Stimulated activated effector memory CD8-positive, alpha-beta T cell treated with anti-CD3 and anti-CD28 coated beads, Interleukin-12 subunit alpha, Interleukin-12 subunit beta, amount 100 ng/mL, for 72 hours (primary cell): ENCODE measurements around the gene S100A5.
A peak's percentile ranks its signal among the peaks of the same experiment; 100 is the strongest.
"Not testable (repeated sequence)": the region's sequence is repeated elsewhere in the genome, so short reads cannot be mapped to it uniquely, and the experiment has no call there.

ENCODE experiments used
- ATAC-seq: fragments of 150-1000 bp; cut with Tn5 transposase; 2 replicates; pipeline ENCODE4 v1.10.0; 2021
- DNase-seq, 2 donors: peaks; one replicate each; pipeline ENCODE4 v3.0.0; 2021 to 2022; ENCODE audit warnings: low spot score in 2 of 2
- H3K27ac Mint-ChIP-seq: one replicate; pipeline ENCODE4 v1.8.0; 2022; ENCODE audit warnings: mild to moderate bottlenecking, mixed read lengths
- H3K36me3 Mint-ChIP-seq: one replicate; pipeline ENCODE4 v1.8.0; 2022; ENCODE audit warnings: mild to moderate bottlenecking, mixed read lengths
- H3K4me1 Mint-ChIP-seq: one replicate; pipeline ENCODE4 v1.8.0; 2022; ENCODE audit warnings: mixed read lengths
- H3K4me3 Mint-ChIP-seq: one replicate; pipeline ENCODE4 v1.8.0; 2022; ENCODE audit warnings: mild to moderate bottlenecking, mixed read lengths
- H3K9me3 Mint-ChIP-seq: one replicate; pipeline ENCODE4 v1.8.0; 2022; ENCODE audit warnings: mixed read lengths

S100A5 gene

GRCh38 chr1:153534226-153534924 lies 6.4 kb downstream of the S100A5 start:
- no peak for DNase-seq
- peak overlapping the region; percentile 93 for H3K27ac Mint-ChIP-seq
- H3K4me1 Mint-ChIP-seq, result peaks cover 68% of the 10 kb centered on the region
- H3K9me3 Mint-ChIP-seq, result no peaks in the 10 kb centered on the region
- peaks cover 41% of the 10 kb centered on the region for H3K36me3 Mint-ChIP-seq
- ATAC-seq, result no peak
- H3K4me3 Mint-ChIP-seq, result peak overlapping the region; percentile 85

GRCh38 chr1:153533689-153534201 lies 7.0 kb downstream of the S100A5 start:
- Mint-ChIP-seq H3K4me1 (peaks cover 66% of the 10 kb centered on the region), H3K36me3 (peaks cover 41% of the 10 kb centered on the region), H3K27ac (peak overlapping the region; percentile 93), H3K9me3 (no peaks in the 10 kb centered on the region), H3K4me3 (peak overlapping the region; percentile 85)
- ATAC-seq (no peak), DNase-seq (no peak)

GRCh38 chr1:153532769-153533599 lies 7.8 kb downstream of the S100A5 start:
- Mint-ChIP-seq H3K9me3 (no peaks in the 10 kb centered on the region), H3K4me3 (peak overlapping the region; percentile 85), H3K36me3 (peaks cover 41% of the 10 kb centered on the region), H3K27ac (peak overlapping the region; percentile 93), H3K4me1 (peaks cover 66% of the 10 kb centered on the region)
- ATAC-seq (peak; percentile 53), DNase-seq (peak; percentile 79 to 89)

- Mint-ChIP-seq H3K4me3 (peak overlapping the region; percentile 85), H3K9me3 (no peaks in the 10 kb centered on the region), H3K27ac (peak overlapping the region; percentile 93), H3K4me1 (peaks cover 62% of the 10 kb centered on the region), H3K36me3 (peaks cover 41% of the 10 kb centered on the region)
- ATAC-seq, result peak; percentile 65
- DNase-seq, result peak in 1 of 2 donors; percentile 62
Observed at GRCh38 chr1:153532181-153532580, 8.6 kb downstream of the S100A5 start.

- H3K4me1 Mint-ChIP-seq, result peaks cover 57% of the 10 kb centered on the region
- peak overlapping the region; percentile 85 for H3K4me3 Mint-ChIP-seq
- peaks cover 38% of the 10 kb centered on the region for H3K36me3 Mint-ChIP-seq
- peak overlapping the region; percentile 93 for H3K27ac Mint-ChIP-seq
- ATAC-seq, result no peak
- peak in 1 of 2 donors; percentile 51 for DNase-seq
- H3K9me3 Mint-ChIP-seq, result no peaks in the 10 kb centered on the region
Observed at GRCh38 chr1:153531638-153532037, 9.1 kb downstream of the S100A5 start.

GRCh38 chr1:153527683-153528040 lies 13.1 kb downstream of the S100A5 start:
- H3K4me3 Mint-ChIP-seq, result no peak overlapping the region
- H3K9me3 Mint-ChIP-seq, result no peaks in the 10 kb centered on the region
- H3K27ac Mint-ChIP-seq, result no peak overlapping the region
- ATAC-seq, result no peak
- DNase-seq, result no peak
- H3K4me1 Mint-ChIP-seq, result peaks cover 26% of the 10 kb centered on the region
- H3K36me3 Mint-ChIP-seq, result no peaks in the 10 kb centered on the region

- DNase-seq (no peak), ATAC-seq (no peak)
- no peak overlapping the region for H3K4me3 Mint-ChIP-seq
- H3K9me3 Mint-ChIP-seq, result no peaks in the 10 kb centered on the region
- peak overlapping the region; percentile 26 for H3K27ac Mint-ChIP-seq
- peaks cover 26% of the 10 kb centered on the region for H3K4me1 Mint-ChIP-seq
- H3K36me3 Mint-ChIP-seq, result no peaks in the 10 kb centered on the region
Observed at GRCh38 chr1:153527023-153527682, 13.6 kb downstream of the S100A5 start.

DNA sequence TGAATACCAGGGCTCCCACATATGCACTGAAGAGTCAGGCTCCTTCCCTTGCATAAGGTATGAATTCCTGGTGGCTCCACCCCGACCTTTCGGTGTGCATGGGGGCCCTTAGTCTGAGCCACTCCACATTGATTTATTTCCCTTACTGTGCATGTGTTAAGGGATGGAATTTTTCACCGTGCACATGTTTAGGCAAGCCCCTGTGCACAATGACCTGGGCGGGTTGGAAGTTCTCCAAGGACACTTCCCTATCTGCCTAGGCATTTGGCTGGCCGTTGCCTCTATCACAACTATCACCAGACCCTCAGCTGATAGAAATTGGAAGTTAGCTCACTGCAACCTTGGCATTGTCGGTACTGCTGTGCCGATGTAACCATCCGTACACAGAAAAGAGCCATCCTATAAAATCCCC lies 14.6 kb downstream of the S100A5 start:
- ATAC-seq, result no peak
- H3K27ac Mint-ChIP-seq, result peak overlapping the region; percentile 26
- DNase-seq, result no peak
- no peak overlapping the region for H3K4me3 Mint-ChIP-seq
- no peaks in the 10 kb centered on the region for H3K9me3 Mint-ChIP-seq
- H3K4me1 Mint-ChIP-seq, result peaks cover 16% of the 10 kb centered on the region
- H3K36me3 Mint-ChIP-seq, result no peaks in the 10 kb centered on the region

GRCh38 chr1:153525088-153525728 lies 15.5 kb downstream of the S100A5 start:
- no peak for DNase-seq
- ATAC-seq, result no peak
- H3K36me3 Mint-ChIP-seq, result no peaks in the 10 kb centered on the region
- peaks cover 6% of the 10 kb centered on the region for H3K4me1 Mint-ChIP-seq
- no peaks in the 10 kb centered on the region for H3K9me3 Mint-ChIP-seq
- no peak overlapping the region for H3K4me3 Mint-ChIP-seq
- H3K27ac Mint-ChIP-seq, result peak overlapping the region; percentile 60

- not testable (repeated sequence) for DNase-seq, ATAC-seq, H3K4me3 Mint-ChIP-seq
Observed at GRCh38 chr1:153522353-153523048, 18.2 kb downstream of the S100A5 start.

DNA sequence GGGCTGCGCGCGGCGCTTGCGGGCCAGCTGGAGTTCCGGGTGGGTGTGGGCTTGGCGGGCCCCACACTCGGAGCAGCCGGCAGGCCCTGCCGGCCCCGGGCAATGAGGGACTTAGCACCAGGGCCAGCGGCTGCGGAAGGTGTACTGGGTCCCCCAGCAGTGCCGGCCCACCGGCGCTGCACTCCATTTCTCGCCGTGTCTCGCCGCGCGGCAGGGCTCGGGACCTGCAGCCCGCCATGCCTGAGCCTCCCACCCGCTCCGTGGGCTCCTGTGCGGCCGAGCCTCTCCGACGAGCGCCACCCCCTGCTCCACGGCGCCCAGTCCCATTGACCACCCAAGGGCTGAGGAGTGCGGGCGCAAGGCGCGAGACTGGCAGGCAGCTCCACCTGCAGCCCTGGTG lies 18.9 kb downstream of the S100A5 start:
- H3K9me3 Mint-ChIP-seq, H3K36me3 Mint-ChIP-seq, H3K4me3 Mint-ChIP-seq, H3K4me1 Mint-ChIP-seq, ATAC-seq, DNase-seq, H3K27ac Mint-ChIP-seq: not testable (repeated sequence)

More at GRCh38 chr1:153522353-153523048, 18.2 kb downstream of the S100A5 start:
- not testable (repeated sequence) for H3K36me3 Mint-ChIP-seq, H3K27ac Mint-ChIP-seq, H3K9me3 Mint-ChIP-seq, H3K4me1 Mint-ChIP-seq

DNA sequence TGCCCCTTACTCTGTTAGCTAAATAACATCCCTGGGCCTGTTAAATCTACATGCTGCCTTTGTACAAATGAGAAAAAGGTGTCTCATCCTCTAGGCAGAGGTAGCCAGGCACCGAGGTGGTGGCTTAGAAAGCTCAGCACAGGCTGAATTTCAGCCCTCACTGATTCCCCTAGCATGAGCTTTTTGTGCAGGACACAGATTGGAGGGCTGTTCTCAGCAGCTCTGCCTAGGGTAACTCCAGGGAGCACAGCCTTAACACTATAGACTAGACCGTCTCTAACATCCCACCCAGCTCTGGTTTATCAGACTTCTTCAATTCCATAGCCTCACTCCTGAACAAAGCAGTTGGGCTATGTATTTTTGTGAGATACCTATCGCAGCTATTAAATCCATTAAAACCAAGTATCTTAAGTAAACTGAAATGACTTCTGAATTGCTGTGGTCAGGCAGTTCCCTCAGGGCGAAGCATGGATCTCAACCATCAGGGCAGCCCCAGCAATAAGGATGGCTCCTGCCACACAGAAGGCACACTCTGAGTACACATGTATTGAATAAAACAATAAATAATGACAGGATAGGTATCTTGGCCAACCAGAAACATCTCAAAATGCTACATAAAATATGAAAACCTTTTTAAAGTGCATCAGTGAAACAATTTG lies 19.8 kb downstream of the S100A5 start:
- Mint-ChIP-seq H3K27ac (peak overlapping the region; percentile 9), H3K4me1 (peaks cover 6% of the 10 kb centered on the region), H3K36me3 (no peaks in the 10 kb centered on the region), H3K4me3 (no peak overlapping the region), H3K9me3 (no peaks in the 10 kb centered on the region)
- no peak for ATAC-seq
- DNase-seq, result no peak

GRCh38 chr1:153520137-153520691 lies 20.5 kb downstream of the S100A5 start:
- H3K4me3 Mint-ChIP-seq, H3K9me3 Mint-ChIP-seq, DNase-seq, ATAC-seq, H3K4me1 Mint-ChIP-seq, H3K36me3 Mint-ChIP-seq: not testable (repeated sequence)
- peak overlapping the region; percentile 9 for H3K27ac Mint-ChIP-seq

DNA sequence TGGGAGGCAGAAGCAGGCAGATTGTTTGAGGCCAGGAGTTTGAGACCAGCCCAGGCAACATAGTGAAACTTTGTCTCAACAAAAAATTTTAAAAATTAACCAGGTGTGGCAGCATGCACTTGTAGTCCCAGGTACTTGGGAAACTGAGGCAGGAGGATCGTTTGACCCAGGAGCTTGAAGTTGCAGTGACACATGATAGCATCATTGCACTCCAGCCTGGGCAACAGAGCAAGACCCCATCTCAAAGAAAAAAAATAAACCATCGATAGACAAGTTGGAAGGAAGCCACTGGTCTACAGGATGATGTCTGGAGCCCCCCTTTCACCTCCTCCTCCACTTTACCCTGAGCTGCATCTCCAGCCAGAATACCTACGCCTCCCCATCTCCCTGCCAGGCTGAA lies 21.5 kb downstream of the S100A5 start:
- no peak overlapping the region for H3K27ac Mint-ChIP-seq
- peaks cover 6% of the 10 kb centered on the region for H3K4me1 Mint-ChIP-seq

More for the DNA sequence above, 21.5 kb downstream of the S100A5 start:
- Mint-ChIP-seq H3K36me3 (no peaks in the 10 kb centered on the region), H3K4me3 (no peak overlapping the region), H3K9me3 (no peaks in the 10 kb centered on the region)
- ATAC-seq (no peak), DNase-seq (no peak)
